ENCODE results near the gene TANK. TPM values are rescaled to one million over a fixed set of nuclear protein-coding genes. Genes with fewer than 3 reads are reported as not detected.

The TANK gene
- total RNA-seq, 1 donor from 2014 or later = 150 TPM

GRCh38 chr2:161283926-161284325 lies 123.7 kb downstream of the TANK start:
- POLR2A ChIA-PET = interaction anchor here (0.7 kb wide), 1 partner anchor 1089 kb away, joined by 4 read pairs; no protein-coding TSS in a partner anchor
- Mint-ChIP-seq H3K9me3 (no peaks in the 10 kb centered on the region), H3K4me3 (no peak overlapping the region), H3K27me3 (peaks cover 16% of the 10 kb centered on the region), H3K27ac (no peak overlapping the region), H3K36me3 (ENCODE audit: low read depth) (no peaks in the 10 kb centered on the region), H3K4me1 (no peaks in the 10 kb centered on the region)
- CTCF ChIA-PET = no interaction called here
- intact Hi-C loops (cut with micrococcal nuclease) = no loop called here
- no peak for DNase-seq
- TF ChIP-seq CTCF (IDR thresholded peaks at IDR 0.05) = no peak
- ATAC-seq (ENCODE audit: low read depth) = no peak

Other genes with a start within 250 kb of the TANK start
- gene PSMD14, start 148.0 kb downstream of the TANK start, total RNA-seq = 55.0 and 55.1 TPM in 2 replicates

All from activated B cell treated with CpG ODN at 0.5 μM for 24 hours (primary cell).